Measurements from ENCODE around the gene PMAIP1. TPM values are rescaled to one million over a fixed set of nuclear protein-coding genes. Genes with fewer than 3 reads are reported as not detected.

The PMAIP1 gene
- total and polyA plus RNA-seq, 10 donors: 2.7 to 10.1 (median 6.3) TPM

- H3K27me3 ChIP-seq (replicated peaks in 1 of 7): peaks cover 0 to 6% (median 0%) of the 10 kb centered on the region in 7 donors
- no peak for TF ChIP-seq POLR2AphosphoS5 (IDR thresholded peaks at IDR 0.05)
- TF ChIP-seq POLR2A (IDR thresholded peaks at IDR 0.05): no peak
- TF ChIP-seq CTCF (IDR thresholded peaks at IDR 0.05 in 8 of 11, conservative IDR thresholded peaks at IDR 0.05 in 3 of 11): no peak
- H3K9me3 ChIP-seq: peaks cover 0 to under 1% (median 0%) of the 10 kb centered on the region in 8 donors
- H3K27ac ChIP-seq: peak overlapping the region in 3 of 8 donors; percentile 23 to 89 (median 88)
- 78 to 88% (median 87%) methylated on average over 4 of the region's 4 CpGs for WGBS, 5 donors
- H3K4me3 ChIP-seq: no peak overlapping the region
- intact Hi-C loops (cut with DNase I; ENCODE audit: low total_unique reads): no loop called here
- peaks cover 6 to 72% (median 47%) of the 10 kb centered on the region in 6 donors for H3K4me1 ChIP-seq
- no peak for DNase-seq
- H3K36me3 ChIP-seq: peaks cover 0 to 9% (median 0%) of the 10 kb centered on the region in 6 donors
Observed at GRCh38 chr18:59907660-59908059, 7.9 kb downstream of the PMAIP1 start.

DNA sequence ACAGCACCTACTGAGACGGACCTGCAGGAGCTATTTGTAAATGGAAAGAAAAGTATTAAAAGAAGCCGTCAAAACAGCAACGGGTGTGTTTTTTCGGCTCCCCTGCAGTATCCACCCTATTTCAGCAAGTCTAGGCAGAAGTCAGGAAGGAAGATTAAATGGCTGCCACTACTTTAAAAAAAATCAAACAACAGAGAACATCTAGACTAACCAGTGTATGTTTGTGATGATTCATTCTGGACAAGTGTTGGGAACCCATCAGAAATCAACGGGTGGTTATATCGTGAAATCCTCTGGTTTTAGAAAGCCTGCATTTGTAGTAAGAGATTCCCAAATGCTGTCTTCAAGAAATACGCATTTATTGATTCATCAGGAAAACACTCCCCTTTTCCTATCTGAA lies 9.0 kb downstream of the PMAIP1 start:
- Histone ChIP-seq H3K27ac (no peak overlapping the region), H3K27me3 (replicated peaks in 1 of 7) (peaks cover 0 to 6% (median 0%) of the 10 kb centered on the region in 7 donors), H3K9me3 (peaks cover 0 to 7% (median 0%) of the 10 kb centered on the region in 8 donors), H3K4me1 (peaks cover 5 to 61% (median 37%) of the 10 kb centered on the region in 6 donors), H3K36me3 (no peaks in the 10 kb centered on the region), H3K4me3 (no peak overlapping the region)
- DNase-seq: no peak
- WGBS, 5 donors: 74 to 85% (median 76%) methylated on average over 7 of the region's 7 CpGs
- TF ChIP-seq POLR2AphosphoS5 (IDR thresholded peaks at IDR 0.05): no peak
- TF ChIP-seq POLR2A (IDR thresholded peaks at IDR 0.05): no peak
- no peak for TF ChIP-seq CTCF (IDR thresholded peaks at IDR 0.05 in 8 of 11, conservative IDR thresholded peaks at IDR 0.05 in 3 of 11)
- intact Hi-C loops (cut with DNase I; ENCODE audit: low total_unique reads): no loop called here

- no peak for TF ChIP-seq CTCF (IDR thresholded peaks at IDR 0.05 in 8 of 11, conservative IDR thresholded peaks at IDR 0.05 in 3 of 11)
- no peak for TF ChIP-seq POLR2AphosphoS5 (IDR thresholded peaks at IDR 0.05)
- TF ChIP-seq POLR2A (IDR thresholded peaks at IDR 0.05): no peak
- Histone ChIP-seq H3K4me3 (no peak overlapping the region), H3K36me3 (no peaks in the 10 kb centered on the region), H3K4me1 (peaks cover 0 to 54% (median 30%) of the 10 kb centered on the region in 6 donors), H3K27me3 (replicated peaks in 1 of 7) (peaks cover 0 to 6% (median 0%) of the 10 kb centered on the region in 7 donors), H3K9me3 (peaks cover 0 to 7% (median 0%) of the 10 kb centered on the region in 8 donors), H3K27ac (no peak overlapping the region)
- 72 to 83% (median 77%) methylated on average over 11 of the region's 11 CpGs for WGBS, 5 donors
- intact Hi-C loops (cut with DNase I; ENCODE audit: low total_unique reads): no loop called here
- DNase-seq: no peak
Observed at GRCh38 chr18:59909289-59910036, 9.7 kb downstream of the PMAIP1 start.

DNA sequence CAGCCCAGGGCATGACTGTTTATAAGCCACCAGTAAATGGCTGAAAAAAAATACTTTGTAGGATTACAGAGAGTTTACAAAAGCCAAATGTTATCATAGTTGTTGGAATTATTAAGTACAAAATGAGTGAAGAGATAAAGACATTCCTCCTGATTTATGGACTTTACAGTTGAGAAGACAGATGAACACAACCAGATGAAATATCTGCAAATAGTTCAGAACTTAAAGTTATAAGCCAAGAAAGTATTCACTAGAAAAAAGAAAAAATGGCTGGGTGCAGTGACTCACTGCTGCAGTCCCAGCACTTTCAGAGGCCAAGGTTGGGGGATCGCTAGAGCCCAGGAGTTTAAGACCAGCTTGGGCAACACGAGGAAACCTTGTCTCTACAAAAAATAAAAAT lies 11.2 kb downstream of the PMAIP1 start:
- H3K4me1 ChIP-seq: peaks cover 0 to 39% (median 16%) of the 10 kb centered on the region in 6 donors
- peaks cover 0 to 6% (median 0%) of the 10 kb centered on the region in 7 donors for H3K27me3 ChIP-seq (replicated peaks in 1 of 7)
- H3K9me3 ChIP-seq: peaks cover 0 to 7% (median 0%) of the 10 kb centered on the region in 8 donors
- H3K4me3 ChIP-seq: peak overlapping the region in 1 of 8 donors; percentile 10
- 52 to 83% (median 76%) methylated on average over 2 of the region's 2 CpGs for WGBS, 5 donors
- DNase-seq: no peak
- intact Hi-C loops (cut with DNase I; ENCODE audit: low total_unique reads): no loop called here
- H3K36me3 ChIP-seq: no peaks in the 10 kb centered on the region
- H3K27ac ChIP-seq: peak overlapping the region in 4 of 8 donors; percentile 10 to 73 (median 44)
- TF ChIP-seq POLR2AphosphoS5 (IDR thresholded peaks at IDR 0.05) (no peak), CTCF (IDR thresholded peaks at IDR 0.05 in 8 of 11, conservative IDR thresholded peaks at IDR 0.05 in 3 of 11) (no peak), POLR2A (IDR thresholded peaks at IDR 0.05) (no peak)

Measured in spleen (tissue), 11 donors.